NT2/D1 (cell line): ENCODE data around the gene HES1.

Experiments used
- YY1 ChIP-seq: IDR thresholded peaks from 2 replicates; pipeline ENCODE4 v1.6.1; 2011; ENCODE audit not compliant: insufficient read length, insufficient read depth
- ZNF274 ChIP-seq: IDR thresholded peaks from 2 replicates; pipeline ENCODE4 v1.6.1; 2011; ENCODE audit warnings: mild to moderate bottlenecking, low read depth, low read length

- TF ChIP-seq YY1 (no peak), ZNF274 (no peak)
Measured at GRCh38 chr3:194097141-194097882, 38.6 kb upstream of the HES1 start.
